ENCODE results near the gene PLXNA3. TPM values are rescaled to one million over a fixed set of nuclear protein-coding genes. Genes with fewer than 3 reads are reported as not detected.

The PLXNA3 gene
- total RNA-seq, 4 donors from 2014 or later: 5.6 to 17.9 (median 11.6) TPM

DNA sequence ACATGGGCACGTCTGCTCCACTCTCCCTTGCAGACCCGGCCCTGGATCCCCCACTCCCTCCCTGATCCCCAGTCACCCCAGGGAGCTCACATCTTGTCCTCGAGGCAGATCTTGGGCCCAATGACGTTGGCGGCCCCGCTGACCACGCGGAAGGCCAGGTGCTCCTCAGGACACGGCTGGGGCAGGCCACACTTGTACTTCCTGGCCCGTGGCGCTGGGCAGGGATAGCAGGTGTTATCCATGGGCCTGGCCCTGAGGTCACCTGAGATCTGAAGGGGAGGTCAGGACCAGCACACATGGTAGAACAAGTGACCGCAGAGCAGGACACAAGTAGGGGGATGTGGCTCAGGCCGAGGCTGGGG, 50.3 kb downstream of the PLXNA3 start:
- no peak for TF ChIP-seq CTCF (IDR thresholded peaks at IDR 0.05; ENCODE audit: low read depth)

- TF ChIP-seq CTCF (IDR thresholded peaks at IDR 0.05; ENCODE audit: low read depth): no peak
Observed at GRCh38 chrX:154509455-154509854, 51.4 kb downstream of the PLXNA3 start.

GRCh38 chrX:154511761-154512160, 53.7 kb downstream of the PLXNA3 start:
- no peak for TF ChIP-seq CTCF (IDR thresholded peaks at IDR 0.05; ENCODE audit: low read depth)

DNA sequence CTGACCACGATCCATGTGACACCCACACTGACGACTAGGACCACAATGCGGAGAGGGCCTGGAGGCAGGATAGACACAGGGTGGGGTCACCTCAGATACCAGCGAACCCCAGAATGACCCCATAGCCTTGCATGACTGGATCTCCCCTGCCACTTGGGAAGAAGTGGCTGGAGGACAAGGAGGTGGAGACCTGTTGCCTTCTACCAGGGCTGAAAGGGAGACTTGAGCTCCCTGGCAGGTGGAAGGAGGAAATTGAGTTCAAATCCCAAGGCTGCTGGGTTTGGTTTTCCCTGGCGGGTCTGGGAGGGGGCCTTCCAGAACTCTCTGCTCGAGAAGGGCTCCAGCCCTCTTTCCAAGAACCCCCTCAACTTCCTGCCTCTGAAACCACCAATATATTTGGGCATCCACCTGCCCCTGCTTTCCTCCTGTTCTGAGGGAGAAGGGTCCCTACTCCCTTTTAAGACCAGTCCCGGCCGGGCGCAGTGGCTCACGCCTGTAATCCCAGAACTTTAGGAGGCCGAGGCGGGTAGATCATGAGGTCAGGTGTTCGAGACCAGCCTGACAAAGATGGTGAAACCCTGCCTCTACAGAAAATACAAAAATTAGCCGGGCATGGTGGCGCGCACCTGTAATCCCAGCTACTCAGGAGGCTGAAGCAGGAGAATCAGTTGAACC, 54.9 kb downstream of the PLXNA3 start:
- no peak for TF ChIP-seq CTCF (IDR thresholded peaks at IDR 0.05; ENCODE audit: low read depth)

DNA sequence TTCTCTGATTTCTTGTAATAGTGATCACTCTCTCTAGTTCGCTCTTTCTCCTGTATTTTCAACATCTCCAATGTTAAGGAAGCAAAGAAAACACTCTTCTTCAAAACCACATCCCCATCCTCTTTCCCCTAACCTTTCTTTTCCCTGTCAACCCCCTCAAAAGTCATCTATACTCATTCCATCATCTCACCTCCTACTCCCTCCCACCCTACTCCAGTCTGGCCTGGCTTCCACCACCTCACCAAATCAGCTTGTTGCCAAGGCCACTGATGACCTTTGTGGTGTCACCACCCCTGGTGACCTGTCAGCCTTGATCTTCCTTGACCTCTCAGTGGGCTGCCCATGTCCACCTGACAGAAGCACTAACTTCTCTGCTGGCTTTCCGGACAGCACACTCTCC, 55.6 kb downstream of the PLXNA3 start:
- TF ChIP-seq CTCF (IDR thresholded peaks at IDR 0.05; ENCODE audit: low read depth): no peak

GRCh38 chrX:154515090-154515965, 57.2 kb downstream of the PLXNA3 start:
- no peak for TF ChIP-seq CTCF (IDR thresholded peaks at IDR 0.05; ENCODE audit: low read depth)

- TF ChIP-seq CTCF (IDR thresholded peaks at IDR 0.05; ENCODE audit: low read depth): no peak
Observed at GRCh38 chrX:154515966-154516655, 58.0 kb downstream of the PLXNA3 start, which contains the start of gene FAM3A. FAM3A (minus strand) TSS chrX:154516232; CDS start chrX:154515772, 460 bp downstream.
